Measurements from ENCODE around the gene VWC2L.

DNA sequence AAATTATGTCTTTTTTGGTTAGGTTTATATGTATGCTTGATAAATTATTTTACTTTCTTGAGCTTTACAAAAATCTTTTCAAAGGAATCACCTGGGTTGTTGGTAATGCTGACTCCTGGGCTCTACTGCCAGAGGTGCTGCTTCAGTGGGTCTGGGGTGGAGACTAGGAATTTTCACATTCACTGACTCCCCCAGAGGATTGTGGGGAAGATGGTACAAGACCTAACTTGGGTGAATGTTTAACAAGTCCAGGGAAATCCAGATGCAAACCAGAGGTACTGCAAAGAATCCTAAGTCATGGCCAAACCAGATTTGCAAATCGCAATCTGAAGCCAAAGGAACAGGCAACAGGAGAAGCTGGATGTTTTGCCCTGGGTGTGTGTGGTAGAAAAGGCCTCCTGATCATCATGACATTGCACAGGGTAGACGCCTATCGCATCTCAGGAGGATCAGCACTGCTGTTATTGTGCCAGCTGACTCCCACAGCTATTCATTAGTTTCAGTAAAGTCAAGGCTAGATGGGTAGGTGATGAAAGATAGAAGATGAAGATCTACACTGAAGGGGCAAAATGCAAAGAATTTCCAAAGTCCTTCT lies 213.4 kb downstream of the VWC2L start:
- TF ChIP-seq, protein P1, sequence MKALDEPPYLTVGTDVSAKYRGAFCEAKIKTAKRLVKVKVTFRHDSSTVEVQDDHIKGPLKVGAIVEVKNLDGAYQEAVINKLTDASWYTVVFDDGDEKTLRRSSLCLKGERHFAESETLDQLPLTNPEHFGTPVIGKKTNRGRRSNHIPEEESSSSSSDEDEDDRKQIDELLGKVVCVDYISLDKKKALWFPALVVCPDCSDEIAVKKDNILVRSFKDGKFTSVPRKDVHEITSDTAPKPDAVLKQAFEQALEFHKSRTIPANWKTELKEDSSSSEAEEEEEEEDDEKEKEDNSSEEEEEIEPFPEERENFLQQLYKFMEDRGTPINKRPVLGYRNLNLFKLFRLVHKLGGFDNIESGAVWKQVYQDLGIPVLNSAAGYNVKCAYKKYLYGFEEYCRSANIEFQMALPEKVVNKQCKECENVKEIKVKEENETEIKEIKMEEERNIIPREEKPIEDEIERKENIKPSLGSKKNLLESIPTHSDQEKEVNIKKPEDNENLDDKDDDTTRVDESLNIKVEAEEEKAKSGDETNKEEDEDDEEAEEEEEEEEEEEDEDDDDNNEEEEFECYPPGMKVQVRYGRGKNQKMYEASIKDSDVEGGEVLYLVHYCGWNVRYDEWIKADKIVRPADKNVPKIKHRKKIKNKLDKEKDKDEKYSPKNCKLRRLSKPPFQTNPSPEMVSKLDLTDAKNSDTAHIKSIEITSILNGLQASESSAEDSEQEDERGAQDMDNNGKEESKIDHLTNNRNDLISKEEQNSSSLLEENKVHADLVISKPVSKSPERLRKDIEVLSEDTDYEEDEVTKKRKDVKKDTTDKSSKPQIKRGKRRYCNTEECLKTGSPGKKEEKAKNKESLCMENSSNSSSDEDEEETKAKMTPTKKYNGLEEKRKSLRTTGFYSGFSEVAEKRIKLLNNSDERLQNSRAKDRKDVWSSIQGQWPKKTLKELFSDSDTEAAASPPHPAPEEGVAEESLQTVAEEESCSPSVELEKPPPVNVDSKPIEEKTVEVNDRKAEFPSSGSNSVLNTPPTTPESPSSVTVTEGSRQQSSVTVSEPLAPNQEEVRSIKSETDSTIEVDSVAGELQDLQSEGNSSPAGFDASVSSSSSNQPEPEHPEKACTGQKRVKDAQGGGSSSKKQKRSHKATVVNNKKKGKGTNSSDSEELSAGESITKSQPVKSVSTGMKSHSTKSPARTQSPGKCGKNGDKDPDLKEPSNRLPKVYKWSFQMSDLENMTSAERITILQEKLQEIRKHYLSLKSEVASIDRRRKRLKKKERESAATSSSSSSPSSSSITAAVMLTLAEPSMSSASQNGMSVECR (CRISPR knock-in tag; IDR thresholded peaks at IDR 0.05; ENCODE audit: borderline replicate concordance): no peak
- TF ChIP-seq, protein P2, sequence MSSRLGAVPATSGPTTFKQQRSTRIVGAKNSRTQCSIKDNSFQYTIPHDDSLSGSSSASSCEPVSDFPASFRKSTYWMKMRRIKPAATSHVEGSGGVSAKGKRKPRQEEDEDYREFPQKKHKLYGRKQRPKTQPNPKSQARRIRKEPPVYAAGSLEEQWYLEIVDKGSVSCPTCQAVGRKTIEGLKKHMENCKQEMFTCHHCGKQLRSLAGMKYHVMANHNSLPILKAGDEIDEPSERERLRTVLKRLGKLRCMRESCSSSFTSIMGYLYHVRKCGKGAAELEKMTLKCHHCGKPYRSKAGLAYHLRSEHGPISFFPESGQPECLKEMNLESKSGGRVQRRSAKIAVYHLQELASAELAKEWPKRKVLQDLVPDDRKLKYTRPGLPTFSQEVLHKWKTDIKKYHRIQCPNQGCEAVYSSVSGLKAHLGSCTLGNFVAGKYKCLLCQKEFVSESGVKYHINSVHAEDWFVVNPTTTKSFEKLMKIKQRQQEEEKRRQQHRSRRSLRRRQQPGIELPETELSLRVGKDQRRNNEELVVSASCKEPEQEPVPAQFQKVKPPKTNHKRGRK (CRISPR knock-in tag; IDR thresholded peaks at IDR 0.05; ENCODE audit: borderline replicate concordance): no peak
- TF ChIP-seq, protein P3, sequence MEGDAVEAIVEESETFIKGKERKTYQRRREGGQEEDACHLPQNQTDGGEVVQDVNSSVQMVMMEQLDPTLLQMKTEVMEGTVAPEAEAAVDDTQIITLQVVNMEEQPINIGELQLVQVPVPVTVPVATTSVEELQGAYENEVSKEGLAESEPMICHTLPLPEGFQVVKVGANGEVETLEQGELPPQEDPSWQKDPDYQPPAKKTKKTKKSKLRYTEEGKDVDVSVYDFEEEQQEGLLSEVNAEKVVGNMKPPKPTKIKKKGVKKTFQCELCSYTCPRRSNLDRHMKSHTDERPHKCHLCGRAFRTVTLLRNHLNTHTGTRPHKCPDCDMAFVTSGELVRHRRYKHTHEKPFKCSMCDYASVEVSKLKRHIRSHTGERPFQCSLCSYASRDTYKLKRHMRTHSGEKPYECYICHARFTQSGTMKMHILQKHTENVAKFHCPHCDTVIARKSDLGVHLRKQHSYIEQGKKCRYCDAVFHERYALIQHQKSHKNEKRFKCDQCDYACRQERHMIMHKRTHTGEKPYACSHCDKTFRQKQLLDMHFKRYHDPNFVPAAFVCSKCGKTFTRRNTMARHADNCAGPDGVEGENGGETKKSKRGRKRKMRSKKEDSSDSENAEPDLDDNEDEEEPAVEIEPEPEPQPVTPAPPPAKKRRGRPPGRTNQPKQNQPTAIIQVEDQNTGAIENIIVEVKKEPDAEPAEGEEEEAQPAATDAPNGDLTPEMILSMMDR (IDR thresholded peaks at IDR 0.05): no peak
- TF ChIP-seq, protein P4, sequence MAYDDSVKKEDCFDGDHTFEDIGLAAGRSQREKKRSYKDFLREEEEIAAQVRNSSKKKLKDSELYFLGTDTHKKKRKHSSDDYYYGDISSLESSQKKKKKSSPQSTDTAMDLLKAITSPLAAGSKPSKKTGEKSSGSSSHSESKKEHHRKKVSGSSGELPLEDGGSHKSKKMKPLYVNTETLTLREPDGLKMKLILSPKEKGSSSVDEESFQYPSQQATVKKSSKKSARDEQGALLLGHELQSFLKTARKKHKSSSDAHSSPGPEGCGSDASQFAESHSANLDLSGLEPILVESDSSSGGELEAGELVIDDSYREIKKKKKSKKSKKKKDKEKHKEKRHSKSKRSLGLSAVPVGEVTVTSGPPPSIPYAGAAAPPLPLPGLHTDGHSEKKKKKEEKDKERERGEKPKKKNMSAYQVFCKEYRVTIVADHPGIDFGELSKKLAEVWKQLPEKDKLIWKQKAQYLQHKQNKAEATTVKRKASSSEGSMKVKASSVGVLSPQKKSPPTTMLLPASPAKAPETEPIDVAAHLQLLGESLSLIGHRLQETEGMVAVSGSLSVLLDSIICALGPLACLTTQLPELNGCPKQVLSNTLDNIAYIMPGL (CRISPR knock-in tag; IDR thresholded peaks at IDR 0.05): no peak
- TF ChIP-seq NR2C2 (CRISPR knock-in tag; IDR thresholded peaks at IDR 0.05) (no peak), ZNF232 (CRISPR knock-in tag; IDR thresholded peaks at IDR 0.05) (no peak)
